SK-N-SH treated with all-trans-retinoic acid at 6 μM for 48 hours (cell line): ENCODE results near the gene ASTN2.
"Not testable (repeated sequence)": the region's sequence is repeated elsewhere in the genome, so short reads cannot be mapped to it uniquely, and the experiment has no call there.

ENCODE experiments used
- ATAC-seq: fragments of 200-7000 bp; cut with Tn5 transposase; 3 replicates; pipeline ENCODE4 v1.9.1; 2020; ENCODE audit warnings: mild to moderate bottlenecking, moderate library complexity
- ARNTL ChIP-seq: fragments of 450-650 bp; formaldehyde crosslinking; IDR thresholded peaks from 2 replicates; pipeline ENCODE4 v1.5.0; 2020; ENCODE audit warnings: low read depth, mild to moderate bottlenecking, moderate library complexity, borderline replicate concordance
- BACH2 ChIP-seq: fragments of 250-450 bp; sonication (Bioruptor Pico); IDR thresholded peaks from 2 replicates; pipeline ENCODE4 v1.9.0; 2021; ENCODE audit warnings: mild to moderate bottlenecking, borderline replicate concordance
- CREB5 ChIP-seq: fragments of 250-450 bp; sonication (Bioruptor Pico); IDR thresholded peaks from 2 replicates; pipeline ENCODE4 v1.5.1; 2020; ENCODE audit warnings: low read depth, mild to moderate bottlenecking, moderate library complexity
- CSDC2 ChIP-seq: fragments of 250-450 bp; sonication (Bioruptor Pico); IDR thresholded peaks from 2 replicates; pipeline ENCODE4 v1.5.0; 2020; ENCODE audit warnings: mild to moderate bottlenecking, moderate library complexity
- CSRNP3 ChIP-seq: fragments of 250-450 bp; sonication (Bioruptor Pico); IDR thresholded peaks from 2 replicates; pipeline ENCODE4 v1.5.1; 2021; ENCODE audit warnings: mild to moderate bottlenecking, moderate library complexity
- ESRRG ChIP-seq: fragments of 250-450 bp; sonication (Bioruptor Pico); IDR thresholded peaks from 2 replicates; pipeline ENCODE4 v1.6.1; 2021; ENCODE audit warnings: mild to moderate bottlenecking
- GLIS3 ChIP-seq: fragments of 250-450 bp; sonication (Bioruptor Pico); IDR thresholded peaks from 2 replicates; pipeline ENCODE4 v1.5.0; 2020; ENCODE audit warnings: mild to moderate bottlenecking, moderate library complexity
- OSR1 ChIP-seq: fragments of 250-450 bp; sonication (Bioruptor Pico); IDR thresholded peaks from 2 replicates; pipeline ENCODE4 v1.8.0; 2022; ENCODE audit warnings: moderate library complexity, mild to moderate bottlenecking, inconsistent platforms
- PATZ1 ChIP-seq: fragments of 250-450 bp; sonication (Bioruptor Pico); IDR thresholded peaks from 2 replicates; pipeline ENCODE4 v1.8.0; 2020; ENCODE audit warnings: mild to moderate bottlenecking, moderate library complexity, borderline replicate concordance
- PPARA ChIP-seq: fragments of 250-450 bp; sonication (Bioruptor Pico); IDR thresholded peaks from 2 replicates; pipeline ENCODE4 v1.5.0; 2020; ENCODE audit warnings: mild to moderate bottlenecking, borderline replicate concordance
- RARB ChIP-seq: fragments of 250-450 bp; sonication (Bioruptor Pico); IDR thresholded peaks from 2 replicates; pipeline ENCODE4 v1.8.0; 2021; ENCODE audit warnings: mild to moderate bottlenecking, moderate library complexity
- SNAI2 ChIP-seq: fragments of 250-450 bp; sonication (Bioruptor Pico); IDR thresholded peaks from 2 replicates; pipeline ENCODE4 v1.5.0; 2020; ENCODE audit warnings: mild to moderate bottlenecking, moderate library complexity
- TCF4 ChIP-seq: fragments of 250-450 bp; sonication (Bioruptor Pico); IDR thresholded peaks from 2 replicates; pipeline ENCODE4 v1.8.0; 2021; ENCODE audit warnings: mild to moderate bottlenecking, moderate library complexity, borderline replicate concordance
- TOX ChIP-seq: fragments of 250-450 bp; sonication (Bioruptor Pico); IDR thresholded peaks from 2 replicates; pipeline ENCODE4 v1.8.0; 2021; ENCODE audit warnings: mild to moderate bottlenecking, moderate library complexity, borderline replicate concordance
- ZC3H10 ChIP-seq: fragments of 250-450 bp; sonication (Bioruptor Pico); IDR thresholded peaks from 2 replicates; pipeline ENCODE4 v1.5.1; 2021; ENCODE audit warnings: mild to moderate bottlenecking, moderate library complexity
- ZFP3 ChIP-seq: fragments of 250-450 bp; sonication (Bioruptor Pico); IDR thresholded peaks from 2 replicates; pipeline ENCODE4 v1.5.0; 2020; ENCODE audit warnings: mild to moderate bottlenecking, moderate library complexity
- ZFP30 ChIP-seq: fragments of 450-650 bp; formaldehyde crosslinking; IDR thresholded peaks from 2 replicates; pipeline ENCODE4 v1.5.0; 2022; ENCODE audit warnings: mild to moderate bottlenecking, moderate library complexity
- ZNF565 ChIP-seq: fragments of 450-650 bp; formaldehyde crosslinking; conservative IDR thresholded peaks from 2 replicates; pipeline ENCODE4 v1.5.0; 2020; ENCODE audit warnings: low read depth, mild to moderate bottlenecking, moderate library complexity
- TF ChIP-seq, protein P1 (sequence below): fragments of 250-450 bp; sonication (Bioruptor Pico); IDR thresholded peaks from 2 replicates; pipeline ENCODE4 v1.5.0; 2020; ENCODE audit warnings: mild to moderate bottlenecking, moderate library complexity
- TF ChIP-seq, protein P2 (sequence below): fragments of 250-450 bp; sonication (Bioruptor Pico); IDR thresholded peaks from 2 replicates; pipeline ENCODE4 v1.8.0; 2021; ENCODE audit warnings: low read depth, mild to moderate bottlenecking, moderate library complexity, borderline replicate concordance

The ASTN2 gene

GRCh38 chr9:116842658-116843057, 572.2 kb downstream of the ASTN2 start (continued):
- TF ChIP-seq CREB5 (CRISPR knock-in tag) (no peak), PATZ1 (no peak), ZFP3 (CRISPR knock-in tag) (no peak), CSDC2 (CRISPR knock-in tag) (no peak), PPARA (CRISPR knock-in tag) (no peak), TCF4 (CRISPR knock-in tag) (no peak), ESRRG (no peak)

- ATAC-seq = not testable (repeated sequence)
Measured at GRCh38 chr9:116838468-116838867, 576.4 kb downstream of the ASTN2 start.

GRCh38 chr9:116837018-116837989, 577.6 kb downstream of the ASTN2 start:
- no peak for ATAC-seq
- TF ChIP-seq PATZ1 = no peak
- no peak for TF ChIP-seq ZFP3 (CRISPR knock-in tag)
- TF ChIP-seq TOX (CRISPR knock-in tag) = no peak
- no peak for TF ChIP-seq CSRNP3 (CRISPR knock-in tag)
- no peak for TF ChIP-seq ZNF565 (CRISPR knock-in tag)
- TF ChIP-seq OSR1 (CRISPR knock-in tag) = no peak
- no peak for TF ChIP-seq ESRRG
- no peak for TF ChIP-seq ZC3H10 (CRISPR knock-in tag)
- TF ChIP-seq, protein P1, sequence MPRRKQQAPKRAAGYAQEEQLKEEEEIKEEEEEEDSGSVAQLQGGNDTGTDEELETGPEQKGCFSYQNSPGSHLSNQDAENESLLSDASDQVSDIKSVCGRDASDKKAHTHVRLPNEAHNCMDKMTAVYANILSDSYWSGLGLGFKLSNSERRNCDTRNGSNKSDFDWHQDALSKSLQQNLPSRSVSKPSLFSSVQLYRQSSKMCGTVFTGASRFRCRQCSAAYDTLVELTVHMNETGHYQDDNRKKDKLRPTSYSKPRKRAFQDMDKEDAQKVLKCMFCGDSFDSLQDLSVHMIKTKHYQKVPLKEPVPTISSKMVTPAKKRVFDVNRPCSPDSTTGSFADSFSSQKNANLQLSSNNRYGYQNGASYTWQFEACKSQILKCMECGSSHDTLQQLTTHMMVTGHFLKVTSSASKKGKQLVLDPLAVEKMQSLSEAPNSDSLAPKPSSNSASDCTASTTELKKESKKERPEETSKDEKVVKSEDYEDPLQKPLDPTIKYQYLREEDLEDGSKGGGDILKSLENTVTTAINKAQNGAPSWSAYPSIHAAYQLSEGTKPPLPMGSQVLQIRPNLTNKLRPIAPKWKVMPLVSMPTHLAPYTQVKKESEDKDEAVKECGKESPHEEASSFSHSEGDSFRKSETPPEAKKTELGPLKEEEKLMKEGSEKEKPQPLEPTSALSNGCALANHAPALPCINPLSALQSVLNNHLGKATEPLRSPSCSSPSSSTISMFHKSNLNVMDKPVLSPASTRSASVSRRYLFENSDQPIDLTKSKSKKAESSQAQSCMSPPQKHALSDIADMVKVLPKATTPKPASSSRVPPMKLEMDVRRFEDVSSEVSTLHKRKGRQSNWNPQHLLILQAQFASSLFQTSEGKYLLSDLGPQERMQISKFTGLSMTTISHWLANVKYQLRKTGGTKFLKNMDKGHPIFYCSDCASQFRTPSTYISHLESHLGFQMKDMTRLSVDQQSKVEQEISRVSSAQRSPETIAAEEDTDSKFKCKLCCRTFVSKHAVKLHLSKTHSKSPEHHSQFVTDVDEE = no peak
- TF ChIP-seq ZFP30 (CRISPR knock-in tag) = no peak
- no peak for TF ChIP-seq CREB5 (CRISPR knock-in tag)
- TF ChIP-seq SNAI2 (CRISPR knock-in tag) = no peak
- TF ChIP-seq GLIS3 (CRISPR knock-in tag) = no peak
- TF ChIP-seq CSDC2 (CRISPR knock-in tag) = no peak
- TF ChIP-seq, protein P2, sequence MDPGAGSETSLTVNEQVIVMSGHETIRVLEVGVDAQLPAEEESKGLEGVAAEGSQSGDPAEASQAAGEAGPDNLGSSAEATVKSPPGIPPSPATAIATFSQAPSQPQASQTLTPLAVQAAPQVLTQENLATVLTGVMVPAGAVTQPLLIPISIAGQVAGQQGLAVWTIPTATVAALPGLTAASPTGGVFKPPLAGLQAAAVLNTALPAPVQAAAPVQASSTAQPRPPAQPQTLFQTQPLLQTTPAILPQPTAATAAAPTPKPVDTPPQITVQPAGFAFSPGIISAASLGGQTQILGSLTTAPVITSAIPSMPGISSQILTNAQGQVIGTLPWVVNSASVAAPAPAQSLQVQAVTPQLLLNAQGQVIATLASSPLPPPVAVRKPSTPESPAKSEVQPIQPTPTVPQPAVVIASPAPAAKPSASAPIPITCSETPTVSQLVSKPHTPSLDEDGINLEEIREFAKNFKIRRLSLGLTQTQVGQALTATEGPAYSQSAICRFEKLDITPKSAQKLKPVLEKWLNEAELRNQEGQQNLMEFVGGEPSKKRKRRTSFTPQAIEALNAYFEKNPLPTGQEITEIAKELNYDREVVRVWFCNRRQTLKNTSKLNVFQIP (CRISPR knock-in tag) = no peak
- TF ChIP-seq RARB (CRISPR knock-in tag) = no peak
- TF ChIP-seq ARNTL (CRISPR knock-in tag) = no peak
- no peak for TF ChIP-seq BACH2 (CRISPR knock-in tag)
- TF ChIP-seq TCF4 (CRISPR knock-in tag) = no peak
- no peak for TF ChIP-seq PPARA (CRISPR knock-in tag)

GRCh38 chr9:116830321-116830720, 584.5 kb downstream of the ASTN2 start:
- not testable (repeated sequence) for ATAC-seq
